Suppressor macrophage treated with lipopolysaccharide for 4 hours (primary cell): ENCODE results near the gene LEP.

Experiments used
- DNase-seq: peaks from one replicate; pipeline ENCODE4 v3.0.0-alpha.2; 2020

The LEP gene

GRCh38 chr7:128253701-128254100 is 12.6 kb downstream of the LEP start:
- no peak for DNase-seq

- no peak for DNase-seq
These were observed 13.4 kb downstream of the LEP start for GRCh38 chr7:128254470-128254869.

GRCh38 chr7:128255271-128255670 is 14.2 kb downstream of the LEP start:
- DNase-seq = peak; percentile 21

- DNase-seq = no peak
These were observed 16.4 kb downstream of the LEP start for GRCh38 chr7:128257458-128257857.

GRCh38 chr7:128259131-128260061 is 18.3 kb downstream of the LEP start:
- no peak for DNase-seq

GRCh38 chr7:128260069-128260795 is 19.2 kb downstream of the LEP start:
- no peak for DNase-seq

GRCh38 chr7:128262273-128263028 is 21.4 kb downstream of the LEP start:
- DNase-seq = no peak

GRCh38 chr7:128263420-128263819 is 22.3 kb downstream of the LEP start:
- no peak for DNase-seq

- DNase-seq = no peak
These were observed 23.4 kb downstream of the LEP start for GRCh38 chr7:128264477-128264876.

- no peak for DNase-seq
These were observed 24.3 kb downstream of the LEP start for GRCh38 chr7:128265156-128265905.

GRCh38 chr7:128265906-128266300 is 24.8 kb downstream of the LEP start:
- no peak for DNase-seq

- DNase-seq = no peak
These were observed 25.4 kb downstream of the LEP start for GRCh38 chr7:128266529-128266882.

- no peak for DNase-seq
These were observed 26.0 kb downstream of the LEP start for GRCh38 chr7:128266883-128267594.

- no peak for DNase-seq
These were observed 26.5 kb downstream of the LEP start for GRCh38 chr7:128267595-128267924.

GRCh38 chr7:128268233-128268632 is 27.2 kb downstream of the LEP start:
- no peak for DNase-seq

GRCh38 chr7:128270826-128271272 is 29.8 kb downstream of the LEP start:
- no peak for DNase-seq

GRCh38 chr7:128271471-128271941 is 30.4 kb downstream of the LEP start:
- DNase-seq = no peak

- no peak for DNase-seq
These were observed 30.9 kb downstream of the LEP start for GRCh38 chr7:128271942-128272481.

GRCh38 chr7:128274246-128274883 is 33.3 kb downstream of the LEP start:
- no peak for DNase-seq

- no peak for DNase-seq
These were observed 34.0 kb downstream of the LEP start for GRCh38 chr7:128274884-128275603.
